Measurements from ENCODE around the gene ELMO1.

Gene ELMO1

GRCh38 chr7:37368540-37368939, 80.1 kb downstream of the ELMO1 start:
- no peak for DNase-seq (ENCODE audit: low spot score)

GRCh38 chr7:37367010-37367409, 81.7 kb downstream of the ELMO1 start:
- no peak for DNase-seq (ENCODE audit: low spot score)

- DNase-seq (ENCODE audit: low spot score): no peak
Observed at GRCh38 chr7:37366445-37366844, 82.2 kb downstream of the ELMO1 start.

- no peak for DNase-seq (ENCODE audit: low spot score)
Observed at GRCh38 chr7:37365405-37365804, 83.3 kb downstream of the ELMO1 start.

GRCh38 chr7:37364856-37365255, 83.8 kb downstream of the ELMO1 start:
- DNase-seq (ENCODE audit: low spot score): no peak

GRCh38 chr7:37363536-37364491, 84.8 kb downstream of the ELMO1 start:
- no peak for DNase-seq (ENCODE audit: low spot score)

- DNase-seq (ENCODE audit: low spot score): no peak
Observed at GRCh38 chr7:37362802-37363201, 85.9 kb downstream of the ELMO1 start.

GRCh38 chr7:37360484-37360883, 88.2 kb downstream of the ELMO1 start:
- no peak for DNase-seq (ENCODE audit: low spot score)

GRCh38 chr7:37359662-37360444, 88.8 kb downstream of the ELMO1 start:
- DNase-seq (ENCODE audit: low spot score): no peak

GRCh38 chr7:37359180-37359579, 89.5 kb downstream of the ELMO1 start:
- no peak for DNase-seq (ENCODE audit: low spot score)

GRCh38 chr7:37357637-37357996, 91.0 kb downstream of the ELMO1 start:
- DNase-seq (ENCODE audit: low spot score): no peak

- DNase-seq (ENCODE audit: low spot score): no peak
Observed at GRCh38 chr7:37356911-37357636, 91.6 kb downstream of the ELMO1 start.

GRCh38 chr7:37354656-37355131, 94.0 kb downstream of the ELMO1 start:
- DNase-seq (ENCODE audit: low spot score): no peak

- DNase-seq (ENCODE audit: low spot score): no peak
Observed at GRCh38 chr7:37353949-37354655, 94.6 kb downstream of the ELMO1 start.

GRCh38 chr7:37352974-37353948, 95.4 kb downstream of the ELMO1 start:
- no peak for DNase-seq (ENCODE audit: low spot score)

GRCh38 chr7:37352251-37352880, 96.3 kb downstream of the ELMO1 start:
- no peak for DNase-seq (ENCODE audit: low spot score)

- no peak for DNase-seq (ENCODE audit: low spot score)
Observed at GRCh38 chr7:37351716-37352115, 96.9 kb downstream of the ELMO1 start.

- DNase-seq (ENCODE audit: low spot score): no peak
Observed at GRCh38 chr7:37349979-37350590, 98.6 kb downstream of the ELMO1 start.

GRCh38 chr7:37348982-37349381, 99.7 kb downstream of the ELMO1 start:
- no peak for DNase-seq (ENCODE audit: low spot score)

GRCh38 chr7:37346761-37347160, 101.9 kb downstream of the ELMO1 start:
- no peak for DNase-seq (ENCODE audit: low spot score)
